ENCODE results near the gene KCNH1. TPM values are rescaled to one million over a fixed set of nuclear protein-coding genes. Genes with fewer than 3 reads are reported as not detected.

KCNH1 gene
- total RNA-seq, 1 donor from 2014 or later: 0.10 TPM

DNA sequence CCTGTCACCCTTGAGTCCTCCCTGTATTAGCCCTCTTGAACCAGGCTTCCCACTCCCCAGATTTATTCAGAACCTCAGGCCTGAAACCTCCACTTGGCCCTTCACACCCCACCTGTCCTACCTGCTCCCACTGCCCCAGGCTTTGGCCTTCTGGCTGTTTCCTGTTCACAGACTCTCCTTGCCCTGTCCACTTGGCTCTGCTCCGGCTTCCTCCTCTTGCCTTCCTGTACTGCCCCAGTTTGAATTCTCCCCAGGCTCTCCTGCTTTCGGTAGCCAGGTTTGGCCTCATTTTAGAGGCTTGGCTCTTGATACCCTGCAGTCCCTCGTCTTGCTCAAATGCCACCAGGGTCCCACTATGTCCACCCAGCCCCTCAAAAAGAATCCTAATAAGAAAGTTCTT is 385.2 kb downstream of the KCNH1 start:
- H3K36me3 Mint-ChIP-seq (ENCODE audit: low read depth, unreplicated experiment): no peaks in the 10 kb centered on the region
- H3K27me3 Mint-ChIP-seq (ENCODE audit: unreplicated experiment): no peaks in the 10 kb centered on the region
- TF ChIP-seq, protein P1, sequence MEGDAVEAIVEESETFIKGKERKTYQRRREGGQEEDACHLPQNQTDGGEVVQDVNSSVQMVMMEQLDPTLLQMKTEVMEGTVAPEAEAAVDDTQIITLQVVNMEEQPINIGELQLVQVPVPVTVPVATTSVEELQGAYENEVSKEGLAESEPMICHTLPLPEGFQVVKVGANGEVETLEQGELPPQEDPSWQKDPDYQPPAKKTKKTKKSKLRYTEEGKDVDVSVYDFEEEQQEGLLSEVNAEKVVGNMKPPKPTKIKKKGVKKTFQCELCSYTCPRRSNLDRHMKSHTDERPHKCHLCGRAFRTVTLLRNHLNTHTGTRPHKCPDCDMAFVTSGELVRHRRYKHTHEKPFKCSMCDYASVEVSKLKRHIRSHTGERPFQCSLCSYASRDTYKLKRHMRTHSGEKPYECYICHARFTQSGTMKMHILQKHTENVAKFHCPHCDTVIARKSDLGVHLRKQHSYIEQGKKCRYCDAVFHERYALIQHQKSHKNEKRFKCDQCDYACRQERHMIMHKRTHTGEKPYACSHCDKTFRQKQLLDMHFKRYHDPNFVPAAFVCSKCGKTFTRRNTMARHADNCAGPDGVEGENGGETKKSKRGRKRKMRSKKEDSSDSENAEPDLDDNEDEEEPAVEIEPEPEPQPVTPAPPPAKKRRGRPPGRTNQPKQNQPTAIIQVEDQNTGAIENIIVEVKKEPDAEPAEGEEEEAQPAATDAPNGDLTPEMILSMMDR (IDR thresholded peaks at IDR 0.05; ENCODE audit: unreplicated experiment): no peak
- H3K4me1 Mint-ChIP-seq (ENCODE audit: unreplicated experiment): peaks cover 6% of the 10 kb centered on the region
- H3K4me3 Mint-ChIP-seq (ENCODE audit: unreplicated experiment): no peak overlapping the region
- DNase-seq (ENCODE audit: low spot score): no peak
- no peak overlapping the region for H3K27ac Mint-ChIP-seq (ENCODE audit: unreplicated experiment)
- no peaks in the 10 kb centered on the region for H3K9me3 Mint-ChIP-seq (ENCODE audit: unreplicated experiment)

DNA sequence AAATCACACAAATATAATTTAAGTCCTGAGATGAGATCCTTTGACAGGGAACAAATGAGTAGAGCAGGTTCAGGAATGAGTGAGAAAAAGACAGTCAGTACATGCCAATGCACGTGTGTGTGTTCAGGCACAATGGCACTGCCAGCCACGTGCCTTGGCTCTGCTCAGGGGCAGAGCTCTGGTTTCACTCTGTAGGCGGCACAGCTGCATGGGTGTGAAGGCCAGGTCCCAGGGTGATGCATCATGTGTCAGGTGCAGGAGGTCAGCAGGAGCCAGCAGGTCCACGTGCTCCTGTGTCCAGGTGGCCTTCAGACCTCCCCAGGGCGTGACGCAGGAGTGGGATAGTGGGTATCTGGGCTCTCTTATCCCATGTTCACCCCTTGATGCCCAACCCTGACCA is 386.1 kb downstream of the KCNH1 start:
- H3K36me3 Mint-ChIP-seq (ENCODE audit: low read depth, unreplicated experiment): no peaks in the 10 kb centered on the region
- H3K27ac Mint-ChIP-seq (ENCODE audit: unreplicated experiment): no peak overlapping the region
- no peak for DNase-seq (ENCODE audit: low spot score)
- H3K9me3 Mint-ChIP-seq (ENCODE audit: unreplicated experiment): no peaks in the 10 kb centered on the region
- H3K4me1 Mint-ChIP-seq (ENCODE audit: unreplicated experiment): peaks cover 6% of the 10 kb centered on the region
- H3K4me3 Mint-ChIP-seq (ENCODE audit: unreplicated experiment): no peak overlapping the region
- TF ChIP-seq, protein P1 (IDR thresholded peaks at IDR 0.05; ENCODE audit: unreplicated experiment): no peak
- no peaks in the 10 kb centered on the region for H3K27me3 Mint-ChIP-seq (ENCODE audit: unreplicated experiment)

DNA sequence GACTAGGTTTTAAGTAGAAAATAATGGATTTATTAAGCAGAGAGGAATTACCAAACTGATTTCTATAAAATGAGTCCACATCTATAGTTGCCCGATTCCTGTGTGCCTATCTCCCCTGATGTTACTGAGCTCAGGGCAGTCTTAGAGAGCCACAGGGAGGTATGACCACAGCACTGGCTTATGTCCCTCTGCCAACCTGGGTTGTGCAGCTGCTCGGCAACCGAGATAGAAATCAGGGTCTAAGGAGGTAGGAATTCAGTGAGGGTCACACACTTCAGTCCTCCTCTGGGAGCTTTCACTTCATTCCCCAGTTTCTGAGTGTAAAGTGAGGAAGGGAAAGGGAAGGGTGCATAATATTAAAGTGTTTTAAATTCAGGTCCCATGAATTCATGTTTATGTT is 386.8 kb downstream of the KCNH1 start:
- DNase-seq (ENCODE audit: low spot score): no peak
- Mint-ChIP-seq H3K9me3 (ENCODE audit: unreplicated experiment) (no peaks in the 10 kb centered on the region), H3K27ac (ENCODE audit: unreplicated experiment) (no peak overlapping the region), H3K4me1 (ENCODE audit: unreplicated experiment) (peaks cover 6% of the 10 kb centered on the region), H3K27me3 (ENCODE audit: unreplicated experiment) (no peaks in the 10 kb centered on the region), H3K36me3 (ENCODE audit: low read depth, unreplicated experiment) (no peaks in the 10 kb centered on the region), H3K4me3 (ENCODE audit: unreplicated experiment) (no peak overlapping the region)
- TF ChIP-seq, protein P1 (IDR thresholded peaks at IDR 0.05; ENCODE audit: unreplicated experiment): no peak

DNA sequence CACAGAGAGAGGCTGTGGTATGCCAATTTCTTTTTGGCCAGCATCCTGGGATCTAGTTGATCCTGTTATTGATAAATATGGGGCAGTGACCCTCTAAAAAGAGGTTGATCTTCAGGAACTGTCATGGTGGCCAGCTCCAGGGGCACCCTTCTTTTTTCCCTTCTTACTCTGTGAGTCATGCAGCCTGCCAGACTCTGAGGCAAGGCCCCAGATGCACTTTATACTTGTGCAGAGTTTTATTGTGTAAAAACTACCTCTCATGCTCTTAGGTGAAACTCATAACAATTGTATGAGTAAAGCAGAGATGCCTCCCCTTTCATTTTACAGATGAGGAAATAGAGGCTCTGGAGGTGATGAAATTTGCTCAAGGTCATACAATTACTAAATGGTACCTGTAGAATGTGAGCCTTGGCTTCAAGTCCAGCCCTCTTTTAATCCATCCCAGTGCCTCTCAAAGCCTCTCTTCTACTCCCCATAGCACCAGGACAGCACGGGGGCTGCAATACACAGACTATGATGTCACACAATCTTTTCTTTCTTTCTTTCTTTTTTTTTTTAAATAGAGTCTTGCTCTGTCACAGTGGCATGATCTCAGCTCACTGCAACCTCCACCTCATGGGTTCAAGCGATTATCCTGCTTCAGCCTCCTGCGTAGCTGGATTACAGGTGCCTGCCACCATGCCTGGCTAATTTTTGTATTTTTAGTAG is 387.8 kb downstream of the KCNH1 start:
- Mint-ChIP-seq H3K4me1 (ENCODE audit: unreplicated experiment) (peaks cover 10% of the 10 kb centered on the region), H3K27me3 (ENCODE audit: unreplicated experiment) (no peaks in the 10 kb centered on the region), H3K27ac (ENCODE audit: unreplicated experiment) (no peak overlapping the region), H3K36me3 (ENCODE audit: low read depth, unreplicated experiment) (no peaks in the 10 kb centered on the region), H3K4me3 (ENCODE audit: unreplicated experiment) (no peak overlapping the region), H3K9me3 (ENCODE audit: unreplicated experiment) (no peaks in the 10 kb centered on the region)
- TF ChIP-seq, protein P1 (IDR thresholded peaks at IDR 0.05; ENCODE audit: unreplicated experiment): no peak
- no peak for DNase-seq (ENCODE audit: low spot score)

DNA sequence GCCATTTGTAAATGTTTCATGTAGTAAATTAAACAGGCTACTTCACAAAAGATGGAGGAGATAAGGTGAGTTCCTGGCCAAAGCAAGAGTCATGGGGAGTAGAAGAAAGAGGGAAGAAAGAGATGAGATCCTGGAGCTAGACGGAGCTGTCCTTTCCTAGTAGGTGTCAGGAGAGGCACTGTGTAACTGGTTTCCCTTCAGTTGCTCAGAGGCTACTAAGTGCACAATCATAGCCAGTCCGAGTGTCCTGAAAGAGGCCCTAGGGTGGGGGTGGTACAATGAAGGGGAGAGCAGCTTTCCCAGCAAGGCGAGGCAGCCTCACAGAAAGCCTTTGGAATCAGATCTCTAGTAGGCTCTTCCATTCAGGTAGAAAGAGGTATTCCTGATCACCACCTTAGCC is 390.9 kb downstream of the KCNH1 start:
- Mint-ChIP-seq H3K4me1 (ENCODE audit: unreplicated experiment) (peaks cover 4% of the 10 kb centered on the region), H3K4me3 (ENCODE audit: unreplicated experiment) (no peak overlapping the region), H3K27me3 (ENCODE audit: unreplicated experiment) (no peaks in the 10 kb centered on the region), H3K27ac (ENCODE audit: unreplicated experiment) (no peak overlapping the region), H3K9me3 (ENCODE audit: unreplicated experiment) (no peaks in the 10 kb centered on the region), H3K36me3 (ENCODE audit: low read depth, unreplicated experiment) (no peaks in the 10 kb centered on the region)
- TF ChIP-seq, protein P1 (IDR thresholded peaks at IDR 0.05; ENCODE audit: unreplicated experiment): no peak
- DNase-seq (ENCODE audit: low spot score): no peak

Data from endothelial cell (in vitro differentiated cells).